HG03039 (cell line): ENCODE results near the gene SERBP1.
"Not testable (repeated sequence)": the region's sequence is repeated elsewhere in the genome, so short reads cannot be mapped to it uniquely, and the experiment has no call there.

Experiments
- ATAC-seq: cut with Tn5 transposase; IDR thresholded peaks from one replicate; pipeline ENCODE4 v1.9.1; 2021; ENCODE audit warnings: mild to moderate bottlenecking, moderate library complexity; ENCODE audit not compliant: unreplicated experiment

Gene SERBP1

GRCh38 chr1:67413101-67413500 is 17.1 kb downstream of the SERBP1 start:
- not testable (repeated sequence) for ATAC-seq

- ATAC-seq = no peak
Observed at GRCh38 chr1:67408148-67408547, 22.1 kb downstream of the SERBP1 start.

- no peak for ATAC-seq
Observed at GRCh38 chr1:67407498-67407897, 22.7 kb downstream of the SERBP1 start.

GRCh38 chr1:67405473-67406245 is 24.5 kb downstream of the SERBP1 start:
- no peak for ATAC-seq

- no peak for ATAC-seq
Observed at GRCh38 chr1:67404212-67404620, 26.0 kb downstream of the SERBP1 start.

GRCh38 chr1:67401443-67401842 is 28.8 kb downstream of the SERBP1 start:
- no peak for ATAC-seq

- not testable (repeated sequence) for ATAC-seq
Observed at GRCh38 chr1:67400029-67400786, 30.0 kb downstream of the SERBP1 start.

- no peak for ATAC-seq
Observed at GRCh38 chr1:67399199-67399993, 30.8 kb downstream of the SERBP1 start.

- ATAC-seq = no peak
Observed at GRCh38 chr1:67394548-67394947, 35.7 kb downstream of the SERBP1 start.

- no peak for ATAC-seq
Observed at GRCh38 chr1:67393737-67394136, 36.5 kb downstream of the SERBP1 start.

GRCh38 chr1:67393240-67393639 is 37.0 kb downstream of the SERBP1 start:
- ATAC-seq = no peak

- ATAC-seq = no peak
Observed at GRCh38 chr1:67390041-67390887, 39.9 kb downstream of the SERBP1 start.

- ATAC-seq = no peak
Observed at GRCh38 chr1:67383999-67384638, 46.1 kb downstream of the SERBP1 start.

- ATAC-seq = no peak
Observed at GRCh38 chr1:67382292-67382691, 47.9 kb downstream of the SERBP1 start.

- no peak for ATAC-seq
Observed at GRCh38 chr1:67381154-67381553, 49.0 kb downstream of the SERBP1 start.

GRCh38 chr1:67377253-67377652 is 52.9 kb downstream of the SERBP1 start:
- ATAC-seq = no peak

- no peak for ATAC-seq
Observed at GRCh38 chr1:67376381-67376780, 53.8 kb downstream of the SERBP1 start.

GRCh38 chr1:67372898-67373297 is 57.3 kb downstream of the SERBP1 start:
- ATAC-seq = no peak

GRCh38 chr1:67372136-67372535 is 58.1 kb downstream of the SERBP1 start:
- ATAC-seq = no peak

- ATAC-seq = no peak
Observed at GRCh38 chr1:67371681-67372080, 58.5 kb downstream of the SERBP1 start.
